Measurements from ENCODE around the gene ELFN2.
A peak's percentile ranks its signal among the peaks of the same experiment; 100 is the strongest.

GRCh38 chr22:37419370-37419968, 7.8 kb downstream of the ELFN2 start:
- TF ChIP-seq TAF1 (IDR thresholded peaks at IDR 0.05; ENCODE audit: low read depth): no peak
- no peak for TF ChIP-seq CTCF (IDR thresholded peaks at IDR 0.05; ENCODE audit: poor library complexity, severe bottlenecking)
- no peak for TF ChIP-seq RAD21 (conservative IDR thresholded peaks at IDR 0.05)
- peak; percentile 34 for TF ChIP-seq EZH2 (IDR thresholded peaks at IDR 0.05; ENCODE audit: borderline replicate concordance, insufficient read depth, low read length, poor library complexity, severe bottlenecking)
- TF ChIP-seq MXI1 (conservative IDR thresholded peaks at IDR 0.05; ENCODE audit: poor library complexity, severe bottlenecking): no peak
- TF ChIP-seq EP300 (conservative IDR thresholded peaks at IDR 0.05; ENCODE audit: poor library complexity, severe bottlenecking): no peak
- no peak for TF ChIP-seq POLR2AphosphoS5 (IDR thresholded peaks at IDR 0.05)

All from neural cell (in vitro differentiated cells).